Measurements from ENCODE around the gene PRIM2.
"Not testable (repeated sequence)": the region's sequence is repeated elsewhere in the genome, so short reads cannot be mapped to it uniquely, and the experiment has no call there.

- not testable (repeated sequence) for TF ChIP-seq CTCF (IDR thresholded peaks at IDR 0.05; ENCODE audit: insufficient read depth, low read length, poor library complexity, severe bottlenecking); EZH2phosphoT487 (conservative IDR thresholded peaks at IDR 0.05; ENCODE audit: low read length)
Observed at GRCh38 chr6:57502387-57502786, 185.0 kb downstream of the PRIM2 start.
